ENCODE results near the gene EML4.

GRCh38 chr2:42243297-42243696, 74.1 kb downstream of the EML4 start:
- TF ChIP-seq POLR2A (IDR thresholded peaks at IDR 0.05) (no peak), CTCF (IDR thresholded peaks at IDR 0.05) (no peak)

Data from adrenal gland (tissue), 5 donors.